GM11168 (cell line): ENCODE results near the gene CGNL1.

ENCODE experiments used
- in situ Hi-C: fragments of 300-500 bp; cut with MboI; formaldehyde crosslinking; loops from one replicate; pipeline ENCODE4 v1.12.0; 2022; ENCODE audit warnings: low sequenced_read_pairs; ENCODE audit not compliant: unreplicated experiment

The CGNL1 gene

DNA sequence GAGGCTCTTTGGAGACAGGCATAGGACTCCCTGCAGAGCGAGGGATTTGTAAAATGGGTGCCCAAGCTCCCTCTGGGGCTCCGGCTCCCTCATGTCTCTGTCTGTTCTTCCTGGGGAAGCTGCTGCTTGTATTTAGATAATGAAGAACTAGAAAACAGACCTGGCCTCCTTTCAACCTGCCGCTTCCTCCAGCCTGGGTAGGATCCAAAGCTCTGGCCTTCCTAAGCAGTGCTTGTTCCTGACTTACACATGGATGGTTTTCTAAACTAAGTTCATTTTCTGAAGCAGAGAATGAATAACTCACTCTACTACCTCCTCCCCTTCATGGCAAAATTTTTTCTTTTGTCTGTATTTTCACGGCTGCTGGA, 178.5 kb downstream of the CGNL1 start:
- in situ Hi-C loops = no loop called here

DNA sequence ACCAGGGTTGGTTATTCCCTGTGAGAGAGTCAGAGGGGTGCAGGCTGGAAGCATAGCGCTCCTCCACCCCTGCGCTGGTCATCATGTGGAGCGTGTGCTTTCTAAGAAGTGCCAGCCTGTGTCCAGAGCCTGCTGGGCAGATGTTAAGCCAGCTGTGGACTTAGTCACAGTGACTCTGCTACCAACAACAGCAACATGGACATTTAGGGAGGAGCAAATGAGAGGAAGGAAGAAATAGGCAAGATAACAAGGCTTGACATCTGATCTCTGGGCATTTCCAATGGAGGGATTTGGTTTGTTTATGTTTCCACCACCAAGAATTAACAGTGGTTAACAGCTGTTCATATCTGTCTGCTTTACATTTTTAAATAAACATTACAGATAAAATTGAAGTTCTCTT, 179.0 kb downstream of the CGNL1 start:
- in situ Hi-C loops = no loop called here

DNA sequence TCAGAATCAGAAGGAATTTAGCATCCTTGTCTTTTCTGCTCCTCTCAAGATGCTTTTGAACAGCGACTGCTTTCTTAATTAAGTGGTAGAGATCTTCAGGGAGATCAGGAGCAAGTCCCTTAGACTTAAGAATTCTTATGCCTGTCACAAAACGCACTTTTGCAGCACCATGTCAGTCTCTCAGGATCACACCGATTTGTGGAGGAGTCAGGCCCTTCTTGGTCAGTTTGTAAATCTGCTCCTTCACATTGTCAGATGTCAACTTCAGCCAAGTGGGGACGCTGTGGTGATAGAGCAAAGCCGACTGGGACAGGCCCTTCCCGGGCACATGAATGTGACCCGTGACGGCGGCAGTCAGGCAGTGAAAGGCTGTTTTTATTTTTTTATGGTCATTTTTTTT, 179.7 kb downstream of the CGNL1 start:
- in situ Hi-C loops = no loop called here

DNA sequence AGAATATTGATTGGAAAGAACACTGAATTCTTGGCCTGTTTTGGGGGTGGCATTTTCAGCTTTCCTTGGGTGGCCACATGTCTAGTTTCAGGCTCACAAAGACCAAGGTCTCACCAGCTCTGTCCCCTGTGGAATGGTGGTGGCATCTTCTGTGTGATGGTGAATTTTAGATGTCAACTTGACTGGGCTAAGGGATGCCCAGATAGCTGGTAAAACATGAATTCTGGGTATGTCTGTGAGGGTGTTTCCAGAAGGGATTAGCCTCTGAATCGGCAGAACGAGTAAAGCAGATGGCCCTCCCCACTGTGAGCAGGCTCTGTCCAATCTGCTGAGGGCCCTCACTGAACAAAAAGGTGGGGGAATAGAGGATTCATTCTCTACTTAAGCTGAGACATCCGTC, 181.0 kb downstream of the CGNL1 start:
- in situ Hi-C loops = no loop called here

DNA sequence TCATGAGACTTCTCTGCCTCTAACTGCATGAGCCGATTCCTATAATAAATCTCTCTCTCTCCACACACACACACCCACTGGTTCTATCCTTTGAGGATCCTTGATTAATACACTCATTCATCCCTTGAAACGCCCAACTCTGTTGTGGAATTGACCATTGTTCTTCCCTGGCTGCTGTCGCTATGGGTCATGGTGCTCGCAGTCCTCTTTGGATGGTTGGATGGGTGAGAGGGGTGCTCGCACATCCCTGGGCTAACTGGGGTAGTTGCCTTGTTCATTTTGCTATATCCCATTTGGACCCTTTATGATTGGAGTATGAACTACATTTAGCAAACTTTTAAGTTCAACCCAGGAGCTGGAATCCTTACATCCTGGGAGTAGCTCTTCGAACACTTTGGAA, 181.5 kb downstream of the CGNL1 start:
- in situ Hi-C loops = no loop called here

DNA sequence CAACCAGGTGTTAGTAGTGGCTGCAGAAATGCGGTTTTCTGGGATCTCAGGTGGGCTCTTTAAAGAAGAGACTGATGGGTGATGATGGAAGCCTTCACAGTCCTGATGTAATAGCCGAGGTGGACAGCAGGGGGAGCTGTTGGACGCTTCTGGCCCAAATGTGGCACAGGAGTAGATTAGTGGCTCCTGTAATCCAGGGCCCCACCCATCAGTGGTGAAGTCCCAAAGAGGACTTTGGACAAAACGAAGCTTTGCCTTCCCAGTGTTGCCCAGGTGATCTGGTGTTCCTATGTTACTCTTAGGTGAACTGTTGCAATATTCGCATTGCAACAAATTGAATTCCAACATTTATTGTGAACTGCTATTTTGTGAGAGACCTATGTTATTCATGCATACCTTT, 183.6 kb downstream of the CGNL1 start:
- in situ Hi-C loops = no loop called here

DNA sequence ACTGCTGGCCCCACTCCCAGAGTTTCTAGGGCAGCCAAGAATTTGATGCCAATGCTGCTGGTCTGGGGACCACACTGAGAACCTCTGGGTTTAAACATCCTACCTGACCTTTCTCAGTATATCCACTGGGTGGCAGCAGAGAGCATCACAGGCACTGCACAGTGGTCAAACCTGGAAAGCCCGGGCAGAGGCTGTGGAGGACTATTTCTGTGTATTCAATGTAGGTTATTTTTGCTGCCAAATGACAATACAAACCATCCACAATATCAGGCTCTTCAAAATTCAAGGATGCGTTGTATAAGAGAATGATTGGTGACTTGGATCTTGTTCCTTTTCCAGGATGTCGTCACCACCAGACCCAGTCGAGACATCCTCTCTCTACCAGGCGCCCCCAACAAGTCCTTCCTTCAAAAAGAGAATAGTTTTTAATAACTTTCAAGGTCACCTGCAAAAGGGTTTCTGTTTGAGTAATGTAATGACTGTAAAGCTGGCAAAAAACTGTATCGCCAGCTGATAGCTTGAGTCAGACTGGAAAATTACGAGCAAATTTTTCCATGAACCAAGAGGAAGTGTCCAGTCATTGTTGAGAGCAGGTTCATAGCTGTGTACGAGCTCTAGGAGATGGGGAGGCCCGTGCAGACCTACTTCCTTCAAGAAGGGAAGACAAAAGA, 184.9 kb downstream of the CGNL1 start:
- in situ Hi-C loops = no loop called here

DNA sequence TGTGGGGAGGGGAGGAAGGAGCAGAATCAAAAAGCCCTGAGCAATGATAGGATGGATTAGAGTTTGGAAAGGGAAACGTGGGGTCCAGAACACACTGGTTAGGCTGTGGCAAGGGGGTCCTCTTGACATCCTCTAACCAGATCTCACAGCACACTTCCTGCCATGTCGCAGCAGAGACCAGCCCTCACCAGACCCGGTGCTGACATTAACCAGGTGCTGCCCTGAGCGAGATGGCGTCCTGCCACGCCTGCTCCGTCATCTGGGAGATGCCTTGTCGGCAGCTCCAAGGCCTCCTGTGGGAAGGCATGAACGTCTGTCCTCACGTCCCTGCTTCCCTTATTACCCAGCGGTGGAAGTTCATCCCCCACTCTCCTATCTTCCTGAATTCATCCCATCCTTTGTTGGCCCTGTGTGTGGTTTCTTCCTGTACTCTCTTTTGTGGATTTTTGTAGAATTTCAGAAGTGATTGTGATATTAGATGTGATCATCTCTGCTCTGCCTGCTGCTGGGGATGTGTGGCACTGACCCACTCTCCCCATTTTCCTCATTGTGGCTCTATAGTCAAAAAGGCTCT, 186.0 kb downstream of the CGNL1 start:
- in situ Hi-C loops = no loop called here

DNA sequence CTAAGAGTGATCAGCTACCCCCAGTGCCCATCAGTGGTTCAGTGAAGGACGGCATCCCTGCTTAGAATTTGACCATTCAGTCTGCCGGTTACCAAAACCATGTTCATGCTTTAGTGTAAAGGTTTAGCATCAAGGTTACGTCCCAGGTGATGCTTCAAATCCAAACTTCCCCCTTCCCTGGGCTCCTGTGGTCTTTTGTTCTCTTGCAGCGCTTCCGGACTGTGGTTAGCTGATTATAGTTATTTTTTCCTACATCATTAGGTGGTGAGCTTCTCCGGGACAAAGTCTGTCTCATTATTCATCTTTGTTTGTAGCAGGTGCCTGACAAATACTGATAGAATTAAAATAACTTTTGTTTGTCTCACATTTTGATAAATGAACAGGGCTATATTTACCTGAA, 187.1 kb downstream of the CGNL1 start:
- in situ Hi-C loops = no loop called here

DNA sequence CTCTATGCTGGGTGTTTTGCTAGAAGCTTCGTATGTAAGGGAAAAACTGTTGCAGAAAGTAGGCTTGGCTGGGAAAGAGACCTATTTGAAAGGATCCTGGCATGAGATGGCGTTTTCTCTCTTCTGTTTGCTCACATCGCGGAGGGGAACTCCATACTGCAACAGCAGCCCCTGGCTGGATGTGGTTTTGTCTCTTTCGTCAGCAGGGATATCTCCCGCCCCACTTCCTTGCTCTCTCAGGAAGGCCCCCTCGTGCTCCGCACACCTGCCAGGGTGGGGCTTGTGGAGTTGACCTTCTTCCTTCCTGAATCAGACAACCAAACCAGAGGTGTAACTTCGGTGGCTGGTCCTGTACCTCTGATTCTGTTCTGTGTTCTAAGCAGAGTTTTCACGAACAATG, 189.0 kb downstream of the CGNL1 start:
- in situ Hi-C loops = no loop called here

DNA sequence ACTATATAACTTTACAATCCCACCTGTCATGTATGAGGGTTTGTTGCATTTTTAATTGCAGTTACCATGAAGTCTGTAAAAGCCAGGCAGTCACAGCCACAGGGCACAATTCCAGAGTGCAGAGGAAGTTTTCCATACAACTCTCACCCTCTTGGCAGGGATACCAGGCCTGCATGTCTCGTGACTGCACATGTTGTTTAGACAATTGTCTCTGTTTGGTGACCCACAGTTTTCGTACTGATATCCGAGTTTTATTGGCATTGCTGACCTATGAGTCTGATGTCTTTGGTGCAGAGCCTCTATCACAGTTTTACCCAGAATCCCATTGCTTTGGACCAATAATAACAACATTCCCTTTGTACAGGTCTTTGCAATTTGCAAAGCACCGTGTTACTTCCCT, 190.5 kb downstream of the CGNL1 start:
- in situ Hi-C loops = no loop called here

DNA sequence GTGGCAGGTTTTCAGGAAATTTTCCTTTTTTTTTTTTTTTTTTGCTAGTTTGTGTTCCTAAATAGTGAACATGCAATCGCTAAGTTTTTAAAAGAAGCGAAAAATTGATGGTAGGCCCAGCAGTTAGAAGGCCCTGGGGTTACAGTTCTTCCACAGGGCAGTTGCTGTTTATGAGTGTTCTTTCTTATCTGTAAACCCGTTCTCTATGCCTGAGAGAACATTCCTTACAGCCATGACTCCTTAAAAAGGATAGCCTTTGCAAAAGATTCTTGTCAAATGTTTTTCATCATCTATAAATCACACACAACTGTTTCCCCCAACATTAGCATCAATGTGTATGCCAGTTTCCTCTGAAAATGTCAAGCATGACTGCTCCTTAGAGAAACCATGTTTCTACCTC, 191.6 kb downstream of the CGNL1 start:
- in situ Hi-C loops = no loop called here

DNA sequence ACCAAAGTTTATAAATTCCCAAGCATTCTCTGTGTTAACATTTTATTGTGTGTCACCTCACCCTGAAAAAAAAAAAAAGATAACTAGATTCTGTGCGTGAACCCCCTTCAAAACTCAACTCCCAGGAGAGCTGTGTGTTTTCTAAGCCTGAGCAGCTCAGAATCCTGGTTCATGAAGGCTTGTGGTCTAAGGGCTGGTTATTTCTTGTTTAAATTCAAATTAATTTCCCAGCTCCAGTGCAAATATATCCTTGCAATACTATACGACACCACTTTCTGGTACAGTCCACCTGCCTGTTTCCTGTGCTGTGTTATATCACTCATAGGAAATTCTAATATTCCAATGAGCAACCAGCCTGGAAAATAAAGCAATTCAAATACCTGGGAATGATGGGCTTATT, 192.0 kb downstream of the CGNL1 start:
- in situ Hi-C loops = no loop called here

DNA sequence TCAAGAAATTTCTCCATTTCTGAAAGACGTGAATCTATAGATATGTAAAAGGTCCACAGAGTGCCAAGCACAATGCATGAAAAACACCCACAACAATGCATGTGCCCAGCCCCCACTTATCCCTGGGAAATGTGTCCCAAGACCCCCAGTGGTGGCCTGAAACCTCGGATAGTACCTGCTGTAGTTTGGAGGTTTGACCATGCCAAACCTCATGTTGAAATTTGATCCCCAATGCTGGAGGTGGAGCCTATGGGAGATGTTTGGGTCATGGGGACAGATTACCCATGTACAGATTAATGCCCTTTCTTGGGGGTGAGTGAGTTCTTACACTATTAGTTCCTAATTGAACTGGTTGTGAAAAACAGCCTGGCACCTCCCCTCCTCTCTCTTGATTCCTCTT, 194.0 kb downstream of the CGNL1 start:
- in situ Hi-C loops = no loop called here

DNA sequence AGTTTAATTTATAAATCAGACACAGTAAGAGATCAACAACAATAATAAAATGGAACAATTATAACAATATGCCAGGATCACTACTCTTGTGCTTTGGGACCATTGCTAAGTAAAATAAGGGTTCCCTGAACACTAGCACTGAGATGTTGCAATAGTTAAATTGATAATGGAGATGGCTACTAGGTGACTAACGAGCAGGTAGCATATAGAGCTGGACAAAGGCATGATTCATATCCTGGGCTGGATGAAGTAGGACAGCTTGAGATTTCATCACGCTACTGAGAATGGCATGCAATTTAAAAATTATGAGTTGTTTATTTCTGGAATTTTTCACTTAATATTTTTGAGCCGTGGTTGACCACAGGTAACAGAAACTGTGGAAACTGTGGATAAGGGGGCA, 194.7 kb downstream of the CGNL1 start:
- in situ Hi-C loops = no loop called here

DNA sequence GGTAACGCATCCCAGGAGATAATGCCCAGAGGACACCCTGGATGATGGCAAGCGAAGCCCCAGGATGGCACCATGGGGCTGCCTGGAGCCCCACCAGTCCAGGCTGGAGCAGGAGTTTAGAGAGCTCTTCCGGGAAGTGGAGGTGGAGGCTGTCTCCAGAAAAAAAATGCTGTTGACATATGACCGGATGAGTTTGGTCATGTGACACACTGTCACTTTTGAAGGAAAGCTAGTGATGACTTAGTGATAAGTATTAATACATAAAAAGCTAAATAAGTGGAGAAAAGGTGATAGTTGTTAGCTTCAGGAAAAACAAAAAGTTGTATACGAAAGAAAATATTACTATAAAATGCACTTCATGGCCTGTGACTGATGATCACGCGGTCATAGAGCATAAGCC, 195.4 kb downstream of the CGNL1 start:
- in situ Hi-C loops = no loop called here

DNA sequence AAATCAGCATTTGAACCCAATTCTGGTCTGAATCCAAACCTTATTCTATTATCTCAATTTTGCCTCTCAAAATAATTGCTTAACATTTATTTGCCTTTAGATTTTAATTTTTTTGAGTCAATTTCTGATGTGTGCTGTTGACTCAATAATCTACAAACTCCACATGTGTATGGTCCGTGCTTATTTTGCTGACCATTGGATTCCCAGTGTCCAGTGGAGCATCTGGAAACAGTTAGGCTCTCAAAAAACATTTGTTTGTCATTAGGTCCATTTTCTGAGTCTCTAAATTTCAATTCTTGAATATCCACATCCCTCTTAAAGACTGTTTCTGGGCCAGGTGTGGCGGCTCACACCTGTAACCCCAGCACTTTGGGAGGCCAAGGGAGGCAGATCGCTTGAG, 196.2 kb downstream of the CGNL1 start:
- in situ Hi-C loops = no loop called here

DNA sequence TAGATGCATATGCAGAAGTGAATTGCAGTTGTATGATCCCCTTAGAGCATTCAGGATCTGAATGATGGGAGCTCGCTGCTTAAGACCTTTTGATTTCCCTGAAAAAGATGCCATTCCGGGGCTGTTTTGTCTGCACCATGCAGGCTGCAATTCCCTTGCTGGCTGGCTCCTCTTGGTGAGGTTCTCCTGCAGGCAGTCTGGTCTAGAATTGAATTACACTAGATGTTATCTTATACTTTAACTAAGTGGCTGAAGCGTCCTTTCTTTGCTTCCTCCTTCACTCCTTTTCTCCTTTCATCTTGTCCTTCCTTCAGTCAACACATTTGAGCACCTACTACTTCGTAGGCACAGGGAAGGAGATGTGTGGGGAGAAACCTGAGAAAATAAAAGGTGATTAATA, 196.8 kb downstream of the CGNL1 start:
- in situ Hi-C loops = no loop called here

DNA sequence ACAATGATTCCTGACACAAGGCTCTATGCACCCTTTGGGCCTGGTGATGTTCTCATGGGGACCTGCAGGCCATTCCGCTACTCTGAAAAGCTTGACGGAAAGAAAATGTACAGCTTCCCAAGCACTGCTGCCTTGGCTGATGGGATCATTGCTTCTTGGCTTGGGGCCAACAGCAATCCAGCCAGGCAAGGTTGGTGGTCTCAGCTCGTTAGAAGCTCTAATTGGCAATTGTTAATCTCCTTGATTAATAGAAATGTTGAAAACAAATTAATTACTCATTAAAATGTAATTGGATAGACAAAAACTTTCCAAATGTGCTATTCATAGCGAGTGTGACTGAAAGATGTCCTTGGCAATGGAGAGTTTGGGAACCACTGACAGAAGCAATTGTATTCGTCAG, 199.1 kb downstream of the CGNL1 start:
- in situ Hi-C loops = no loop called here

DNA sequence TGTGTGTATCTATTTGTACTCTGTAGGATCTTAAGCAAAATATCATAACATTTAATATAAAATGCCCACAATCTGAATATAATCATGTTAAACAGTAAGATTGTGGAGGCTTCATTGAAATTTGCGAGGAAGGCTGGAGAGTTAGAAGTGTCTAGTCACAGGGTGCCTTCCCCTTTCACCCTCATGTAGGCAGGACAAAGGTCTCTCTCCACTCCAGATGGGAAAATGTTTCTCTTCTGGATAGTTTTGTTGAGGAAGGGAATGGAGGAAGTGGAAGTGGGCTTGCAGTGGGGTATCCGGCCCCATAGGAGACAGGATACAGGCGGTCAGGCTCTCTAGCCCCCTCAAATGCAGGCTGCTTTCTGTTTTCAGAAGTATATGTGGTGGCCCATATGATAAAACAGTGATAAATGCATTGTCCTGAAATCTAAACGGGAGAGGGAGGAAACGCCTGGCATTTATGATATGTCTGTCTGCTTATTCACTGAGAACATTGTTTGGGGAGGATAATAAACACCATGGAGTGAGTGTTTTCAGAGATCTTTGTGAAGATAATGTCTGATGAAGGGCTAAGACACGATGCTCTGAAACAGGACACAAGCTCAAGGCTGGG, 202.1 kb downstream of the CGNL1 start:
- in situ Hi-C loops = no loop called here

DNA sequence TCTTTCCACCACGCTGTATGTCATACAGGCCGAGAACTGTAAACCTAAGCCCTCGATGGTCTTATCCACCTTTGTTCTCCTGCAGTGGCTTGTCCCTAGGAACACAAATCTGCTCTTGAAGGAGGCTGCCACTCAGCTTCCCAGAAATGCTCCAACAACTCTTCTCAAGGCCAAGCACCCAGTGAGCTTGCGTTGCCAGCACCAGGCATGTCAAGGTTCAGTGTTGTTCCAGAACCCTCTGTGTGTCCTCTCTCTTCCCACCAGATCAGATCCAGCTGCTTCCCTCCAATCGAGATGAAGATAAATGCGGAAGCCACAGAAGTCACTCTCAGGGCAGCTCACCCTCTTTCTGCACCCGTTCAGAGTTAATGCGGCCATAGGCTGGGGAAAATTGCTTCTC, 204.1 kb downstream of the CGNL1 start:
- in situ Hi-C loops = no loop called here

DNA sequence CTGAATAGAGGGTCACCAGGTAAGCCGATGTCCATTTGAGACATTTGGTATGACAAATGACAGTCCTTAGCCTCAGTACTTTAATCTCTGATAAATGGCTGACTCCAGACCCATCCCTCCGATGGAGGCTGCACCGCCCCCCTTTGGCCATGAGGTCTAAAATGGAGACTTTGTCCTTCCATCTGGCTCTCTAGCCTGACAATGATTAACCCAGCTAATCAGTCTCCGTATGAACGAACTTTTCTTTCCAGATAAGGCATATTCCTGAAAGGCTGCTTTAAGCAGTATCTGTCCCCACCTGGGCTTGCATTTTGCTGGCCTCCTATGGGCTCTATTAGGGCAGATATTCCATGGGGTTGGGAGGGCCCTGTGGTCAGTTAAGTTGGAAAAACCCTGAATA, 204.6 kb downstream of the CGNL1 start:
- in situ Hi-C loops = no loop called here
